Uterus (tissue), 4 donors: ENCODE data around the gene MSMO1. TPM values are rescaled to one million over a fixed set of nuclear protein-coding genes. Genes with fewer than 3 reads are reported as not detected.
"Not testable (repeated sequence)": the region's sequence is repeated elsewhere in the genome, so short reads cannot be mapped to it uniquely, and the experiment has no call there.

Experiments
- DNase-seq, 2 donors: peaks; one replicate each; pipeline ENCODE4 v3.0.0-alpha.2; 2019 to 2020
- H3K27ac ChIP-seq, 2 donors: fragments of 200-600 bp; sonication (generic); 1 replicate in 1 of 2; 2 replicates in 1 of 2; pipeline ENCODE4 v1.5.1; 2016 to 2018
- H3K27me3 ChIP-seq, 2 donors: fragments of 200-600 bp; sonication (generic); one replicate each; pipeline ENCODE4 v1.5.1; 2018 to 2019; ENCODE audit warnings: control low read depth in 1 of 2
- H3K36me3 ChIP-seq, 2 donors: fragments of 200-600 bp; sonication (generic); one replicate each; pipeline ENCODE4 v1.5.1; 2019; ENCODE audit warnings: control low read depth in 1 of 2
- H3K4me1 ChIP-seq, 2 donors: fragments of 200-600 bp; sonication (generic); one replicate each; pipeline ENCODE4 v1.5.1; 2018 to 2019; ENCODE audit warnings: control low read depth in 1 of 2
- H3K4me3 ChIP-seq, 2 donors: fragments of 200-600 bp; sonication (generic); 1 replicate in 1 of 2; 2 replicates in 1 of 2; pipeline ENCODE4 v1.5.1; 2018 to 2019; ENCODE audit warnings: mild to moderate bottlenecking in 1 of 2
- H3K9me3 ChIP-seq, 2 donors: fragments of 200-600 bp; sonication (generic); one replicate each; pipeline ENCODE4 v1.5.1; 2019; ENCODE audit warnings: control low read depth in 1 of 2
- POLR2A ChIP-seq, 2 donors: fragments of 450-650 bp; IDR thresholded peaks; one replicate each; pipeline ENCODE4 v1.6.1; 2016; ENCODE audit warnings: antibody characterized with exemption in 2 of 2, mild to moderate bottlenecking in 1 of 2, moderate library complexity in 1 of 2
- intact Hi-C: fragments of 100-400 bp; cut with DNase I; formaldehyde crosslinking; loops from one replicate; pipeline ENCODE4 v1.15.1; 2023; ENCODE audit warnings: low total_unique reads
- total RNA-seq, 4 donors: library from RNA; depleted of rRNA in 3 of 4; stranded (reverse); fragments of >200 nt in 3 of 4; gene quantifications; one replicate each; pipeline versions ENCODE4 v1.1.0 to v1.2.4, GENCODE V29; 2014 to 2023
- TF ChIP-seq, protein P1 (sequence below), 4 experiments: fragments of 200-600 bp in 2 of 4; fragments of 450-650 bp in 2 of 4; sonication (generic) in 2 of 4; IDR thresholded peaks; one replicate each; pipeline ENCODE4 v1.5.1; 2016 to 2019; ENCODE audit warnings: antibody characterized with exemption in 4 of 4, mild to moderate bottlenecking in 2 of 4, moderate library complexity in 1 of 4
- donor health status: DM: yes; HTN: yes; CAD: no.

Gene MSMO1
- total RNA-seq, 4 donors from 2014 or later = 8.7 to 87.8 (median 18.9) TPM

DNA sequence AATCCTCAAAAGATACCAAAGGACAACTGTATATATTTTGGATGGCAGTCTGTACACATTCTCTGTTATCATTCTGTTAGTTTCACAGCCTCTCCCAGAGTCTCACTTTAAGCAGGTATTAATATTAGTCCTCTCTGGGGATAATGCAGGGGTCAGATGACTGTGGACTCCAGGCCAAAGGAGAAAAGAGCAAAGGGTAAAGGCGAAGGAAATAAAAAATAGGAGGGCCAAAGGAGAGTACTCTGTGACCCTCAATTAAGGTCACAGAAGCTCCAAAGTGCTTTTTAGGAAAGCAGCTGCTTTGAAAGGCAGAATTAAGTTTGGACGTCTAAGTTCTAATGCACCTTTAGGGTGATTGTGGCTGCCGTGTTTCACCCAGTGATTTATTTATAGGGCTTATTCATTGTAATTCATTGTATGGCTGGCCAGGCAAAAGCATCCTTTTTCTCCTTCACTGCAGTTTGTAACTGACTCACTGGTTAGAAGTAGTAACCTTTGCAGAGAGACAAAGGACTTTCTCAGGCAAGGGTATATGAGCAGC is 7.8 kb downstream of the MSMO1 start:
- Histone ChIP-seq H3K27ac (no peak overlapping the region), H3K4me1 (no peaks in the 10 kb centered on the region), H3K36me3 (no peaks in the 10 kb centered on the region), H3K27me3 (no peaks in the 10 kb centered on the region), H3K4me3 (no peak overlapping the region), H3K9me3 (no peaks in the 10 kb centered on the region)
- intact Hi-C loops = loop anchor here (10.0 kb wide), 1 partner anchor 130 kb away; the partner anchor contains the start of gene KLHL2
- no peak for DNase-seq
- TF ChIP-seq, protein P1, sequence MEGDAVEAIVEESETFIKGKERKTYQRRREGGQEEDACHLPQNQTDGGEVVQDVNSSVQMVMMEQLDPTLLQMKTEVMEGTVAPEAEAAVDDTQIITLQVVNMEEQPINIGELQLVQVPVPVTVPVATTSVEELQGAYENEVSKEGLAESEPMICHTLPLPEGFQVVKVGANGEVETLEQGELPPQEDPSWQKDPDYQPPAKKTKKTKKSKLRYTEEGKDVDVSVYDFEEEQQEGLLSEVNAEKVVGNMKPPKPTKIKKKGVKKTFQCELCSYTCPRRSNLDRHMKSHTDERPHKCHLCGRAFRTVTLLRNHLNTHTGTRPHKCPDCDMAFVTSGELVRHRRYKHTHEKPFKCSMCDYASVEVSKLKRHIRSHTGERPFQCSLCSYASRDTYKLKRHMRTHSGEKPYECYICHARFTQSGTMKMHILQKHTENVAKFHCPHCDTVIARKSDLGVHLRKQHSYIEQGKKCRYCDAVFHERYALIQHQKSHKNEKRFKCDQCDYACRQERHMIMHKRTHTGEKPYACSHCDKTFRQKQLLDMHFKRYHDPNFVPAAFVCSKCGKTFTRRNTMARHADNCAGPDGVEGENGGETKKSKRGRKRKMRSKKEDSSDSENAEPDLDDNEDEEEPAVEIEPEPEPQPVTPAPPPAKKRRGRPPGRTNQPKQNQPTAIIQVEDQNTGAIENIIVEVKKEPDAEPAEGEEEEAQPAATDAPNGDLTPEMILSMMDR (IDR thresholded peaks at IDR 0.05) = no peak
- TF ChIP-seq POLR2A (IDR thresholded peaks at IDR 0.05) = no peak

DNA sequence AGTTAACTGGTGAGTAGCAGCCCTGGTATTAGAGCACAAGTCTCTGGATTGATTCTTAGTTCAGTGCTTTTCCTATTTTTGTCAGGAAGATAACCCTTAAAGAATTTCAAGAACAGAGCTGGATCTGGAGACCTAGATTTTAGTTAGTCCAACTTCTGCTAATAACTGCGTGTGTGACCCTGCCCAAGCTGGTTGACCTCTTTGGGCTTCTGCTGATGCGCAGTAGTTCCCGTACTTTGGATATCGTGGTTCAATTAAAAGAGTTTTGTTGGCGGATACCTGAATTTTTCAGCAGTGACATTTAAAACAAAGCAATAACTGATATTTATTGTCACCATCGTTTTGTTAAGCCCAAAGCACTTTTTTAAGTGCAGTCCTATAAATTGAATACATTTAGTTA is 9.3 kb downstream of the MSMO1 start:
- Histone ChIP-seq H3K27ac (no peak overlapping the region), H3K9me3 (no peaks in the 10 kb centered on the region), H3K4me1 (no peaks in the 10 kb centered on the region), H3K27me3 (no peaks in the 10 kb centered on the region), H3K36me3 (no peaks in the 10 kb centered on the region), H3K4me3 (no peak overlapping the region)
- no peak for DNase-seq
- intact Hi-C loops = loop anchor here (10.0 kb wide), 1 partner anchor 132 kb away; the partner anchor contains the start of gene KLHL2
- TF ChIP-seq POLR2A (IDR thresholded peaks at IDR 0.05) = no peak
- TF ChIP-seq, protein P1 (IDR thresholded peaks at IDR 0.05) = no peak

DNA sequence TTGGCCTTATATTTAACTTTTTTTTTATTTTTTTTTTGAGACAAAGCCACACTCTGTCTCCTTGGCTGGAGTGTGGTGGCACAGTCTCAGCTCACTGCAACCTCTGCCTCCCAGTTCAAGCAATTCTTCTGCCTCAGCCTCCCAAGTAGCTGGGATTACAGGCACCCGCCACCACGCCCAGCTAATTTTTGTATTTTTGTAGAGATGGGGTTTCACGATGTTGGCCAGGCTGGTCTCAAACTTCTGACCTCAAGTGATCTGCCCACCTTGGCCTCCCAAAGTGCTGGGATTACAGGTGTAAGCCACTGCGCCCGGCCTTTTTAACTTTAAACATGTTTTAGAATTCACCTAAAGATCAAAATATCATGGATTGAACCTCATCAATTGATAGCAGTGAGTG is 14.9 kb downstream of the MSMO1 start:
- DNase-seq, intact Hi-C loops, H3K27ac ChIP-seq, H3K4me1 ChIP-seq, H3K9me3 ChIP-seq, H3K36me3 ChIP-seq, H3K27me3 ChIP-seq, H3K4me3 ChIP-seq: not testable (repeated sequence)

DNA sequence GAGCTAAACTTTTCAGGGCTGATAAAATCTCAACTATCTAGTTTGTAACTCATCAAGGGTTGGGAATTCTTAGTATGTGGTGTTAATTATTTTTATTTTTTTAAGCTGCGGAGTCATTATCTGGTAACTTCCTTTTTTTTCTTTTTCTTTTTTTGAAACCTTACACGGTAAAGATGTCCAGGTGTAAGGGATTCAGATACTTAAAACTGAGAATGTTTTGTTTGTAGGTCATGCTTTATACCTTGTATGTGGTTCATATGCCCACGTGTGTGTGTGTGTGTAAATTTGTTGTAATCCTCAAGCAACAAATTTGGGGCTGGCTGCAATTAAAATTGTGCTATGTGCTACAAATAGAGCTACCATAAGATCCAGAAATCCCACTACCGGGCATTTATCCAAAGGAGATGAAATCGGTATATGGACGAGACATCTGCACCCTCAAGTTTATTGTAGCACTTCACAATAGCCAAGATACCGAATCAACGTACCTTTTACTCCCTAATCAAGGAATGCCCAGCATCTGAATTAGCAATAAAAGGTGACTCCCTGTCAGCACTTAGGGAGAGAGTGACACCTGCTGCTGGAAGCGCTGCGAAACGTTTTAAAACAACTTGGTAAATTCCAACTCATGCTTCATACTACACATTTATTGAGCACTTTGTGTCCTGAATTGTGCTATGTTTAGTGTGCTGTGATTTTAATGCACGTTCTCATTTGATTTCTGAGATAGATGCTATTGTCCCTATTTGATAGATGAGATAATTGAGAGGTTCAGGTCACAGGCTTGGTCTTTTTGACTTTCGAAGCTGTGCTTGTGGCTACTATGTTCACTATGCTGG is 16.1 kb downstream of the MSMO1 start:
- no peaks in the 10 kb centered on the region for H3K9me3 ChIP-seq
- H3K27ac ChIP-seq = no peak overlapping the region
- no peaks in the 10 kb centered on the region for H3K36me3 ChIP-seq
- no peak for TF ChIP-seq POLR2A (IDR thresholded peaks at IDR 0.05)
- TF ChIP-seq, protein P1 (IDR thresholded peaks at IDR 0.05) = no peak
- intact Hi-C loops = no loop called here
- H3K4me3 ChIP-seq = no peak overlapping the region
- no peaks in the 10 kb centered on the region for H3K4me1 ChIP-seq
- no peaks in the 10 kb centered on the region for H3K27me3 ChIP-seq
- DNase-seq = no peak

DNA sequence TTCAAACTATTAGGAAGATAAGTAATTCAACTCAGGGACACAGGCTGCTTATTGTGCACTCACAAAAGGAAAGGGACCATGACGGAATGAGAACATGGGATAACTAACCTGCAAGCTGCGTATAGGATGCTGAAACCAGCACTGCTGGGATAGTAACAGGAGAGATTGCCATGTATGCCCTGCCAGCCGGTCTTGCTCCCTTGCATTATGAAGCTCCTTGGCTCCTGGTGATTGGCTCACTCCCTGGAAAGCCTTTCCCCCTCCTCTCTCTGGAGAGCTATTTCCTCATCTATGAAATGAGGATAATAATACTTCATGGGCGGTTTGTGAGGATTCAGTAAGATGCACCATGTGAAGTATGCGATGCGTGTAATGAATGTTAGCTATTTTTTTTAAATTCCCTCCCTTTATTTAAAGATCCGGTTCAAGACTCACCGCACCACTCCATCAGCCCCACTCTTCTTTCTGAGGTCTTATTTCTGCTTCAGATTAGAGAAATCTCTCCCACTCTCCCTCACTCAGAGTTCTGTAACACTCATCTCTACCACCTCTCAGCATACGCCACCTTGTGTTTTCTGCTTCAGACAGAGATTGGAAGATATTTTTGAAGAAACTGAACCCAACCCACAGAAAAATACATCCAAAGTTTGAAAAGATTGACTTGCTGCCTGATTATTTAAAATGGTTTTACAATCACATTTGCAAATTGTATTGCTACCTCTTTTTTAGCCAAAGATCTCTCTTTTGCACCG is 18.4 kb downstream of the MSMO1 start:
- Histone ChIP-seq H3K4me1 (no peaks in the 10 kb centered on the region), H3K36me3 (no peaks in the 10 kb centered on the region), H3K27me3 (no peaks in the 10 kb centered on the region), H3K9me3 (no peaks in the 10 kb centered on the region), H3K27ac (no peak overlapping the region), H3K4me3 (no peak overlapping the region)
- no peak for DNase-seq
- intact Hi-C loops = no loop called here
- TF ChIP-seq, protein P1 (IDR thresholded peaks at IDR 0.05) = no peak
- TF ChIP-seq POLR2A (IDR thresholded peaks at IDR 0.05) = no peak
